NT2/D1 (cell line): ENCODE data around the gene IRF2.

Experiments used
- SUZ12 ChIP-seq: IDR thresholded peaks from 2 replicates; pipeline ENCODE4 v1.6.1; 2011; ENCODE audit not compliant: insufficient read length, insufficient read depth; ENCODE audit errors: extremely low read depth
- YY1 ChIP-seq: IDR thresholded peaks from 2 replicates; pipeline ENCODE4 v1.6.1; 2011; ENCODE audit not compliant: insufficient read length, insufficient read depth
- ZNF274 ChIP-seq: IDR thresholded peaks from 2 replicates; pipeline ENCODE4 v1.6.1; 2011; ENCODE audit warnings: mild to moderate bottlenecking, low read depth, low read length

- TF ChIP-seq YY1: no peak
- no peak for TF ChIP-seq ZNF274
- TF ChIP-seq SUZ12: no peak
Observed at GRCh38 chr4:184349283-184350039, 124.9 kb downstream of the IRF2 start.
